Epithelial cell of esophagus (primary cell): Measurements from ENCODE around the gene MYO7B.
A peak's percentile ranks its signal among the peaks of the same experiment; 100 is the strongest.

Experiments
- DNase-seq: peaks from one replicate; pipeline ENCODE4 v3.0.0; 2010; ENCODE audit warnings: low read depth
- H3K4me3 ChIP-seq: 2 replicates; pipeline ENCODE4 v1.5.1; 2011; ENCODE audit warnings: mild to moderate bottlenecking, low read length, control low read depth
- TF ChIP-seq, protein P1 (sequence below): IDR thresholded peaks from 2 replicates; pipeline ENCODE4 v1.5.1; 2011; ENCODE audit warnings: low read depth, mild to moderate bottlenecking, low read length, control low read depth, inconsistent platforms; ENCODE audit not compliant: insufficient read depth; ENCODE audit errors: missing control alignments

MYO7B gene

DNA sequence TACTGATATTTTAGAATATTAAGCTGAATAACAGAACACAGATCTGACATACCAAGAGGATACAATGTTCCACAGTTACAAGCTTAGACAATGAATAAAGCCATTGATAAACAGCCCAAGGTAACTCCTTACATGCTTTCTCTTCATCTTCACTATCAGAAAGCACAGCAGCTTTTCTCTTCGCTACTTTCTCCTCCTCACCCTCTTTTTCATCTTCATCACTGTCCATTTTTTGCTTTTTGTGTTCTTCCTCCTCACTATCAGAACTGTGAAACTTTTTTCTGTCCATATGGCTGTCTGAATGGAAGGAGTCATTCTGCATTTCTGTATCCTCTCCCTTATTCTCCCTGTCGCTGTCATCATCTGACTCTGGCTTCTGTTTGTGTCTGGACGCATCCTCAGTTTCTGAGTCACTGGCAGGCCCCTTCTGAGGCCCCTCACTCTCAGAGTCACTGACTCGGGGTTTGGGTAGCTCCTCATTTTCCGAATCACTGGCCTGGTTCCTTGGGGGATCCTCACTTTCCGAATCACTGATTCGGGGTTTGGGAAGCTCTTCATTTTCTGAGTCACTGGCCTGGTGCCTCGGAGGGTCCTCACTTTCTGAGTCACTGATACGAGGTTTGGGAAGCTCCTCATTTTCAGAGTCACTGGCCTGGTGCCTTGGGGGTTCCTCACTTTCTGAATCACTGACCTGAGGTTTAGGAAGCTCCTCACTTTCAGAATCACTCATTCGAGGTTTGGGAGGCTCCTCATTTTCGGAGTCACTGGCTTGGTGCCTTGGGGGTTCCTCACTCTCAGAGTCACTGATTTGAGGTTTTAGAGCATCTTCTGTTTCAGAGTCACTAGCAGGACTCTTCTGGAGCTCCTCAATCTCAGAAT is 30.7 kb upstream of the MYO7B start:
- no peak overlapping the region for H3K4me3 ChIP-seq
- TF ChIP-seq, protein P1, sequence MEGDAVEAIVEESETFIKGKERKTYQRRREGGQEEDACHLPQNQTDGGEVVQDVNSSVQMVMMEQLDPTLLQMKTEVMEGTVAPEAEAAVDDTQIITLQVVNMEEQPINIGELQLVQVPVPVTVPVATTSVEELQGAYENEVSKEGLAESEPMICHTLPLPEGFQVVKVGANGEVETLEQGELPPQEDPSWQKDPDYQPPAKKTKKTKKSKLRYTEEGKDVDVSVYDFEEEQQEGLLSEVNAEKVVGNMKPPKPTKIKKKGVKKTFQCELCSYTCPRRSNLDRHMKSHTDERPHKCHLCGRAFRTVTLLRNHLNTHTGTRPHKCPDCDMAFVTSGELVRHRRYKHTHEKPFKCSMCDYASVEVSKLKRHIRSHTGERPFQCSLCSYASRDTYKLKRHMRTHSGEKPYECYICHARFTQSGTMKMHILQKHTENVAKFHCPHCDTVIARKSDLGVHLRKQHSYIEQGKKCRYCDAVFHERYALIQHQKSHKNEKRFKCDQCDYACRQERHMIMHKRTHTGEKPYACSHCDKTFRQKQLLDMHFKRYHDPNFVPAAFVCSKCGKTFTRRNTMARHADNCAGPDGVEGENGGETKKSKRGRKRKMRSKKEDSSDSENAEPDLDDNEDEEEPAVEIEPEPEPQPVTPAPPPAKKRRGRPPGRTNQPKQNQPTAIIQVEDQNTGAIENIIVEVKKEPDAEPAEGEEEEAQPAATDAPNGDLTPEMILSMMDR: no peak
- peak; percentile 11 for DNase-seq

DNA sequence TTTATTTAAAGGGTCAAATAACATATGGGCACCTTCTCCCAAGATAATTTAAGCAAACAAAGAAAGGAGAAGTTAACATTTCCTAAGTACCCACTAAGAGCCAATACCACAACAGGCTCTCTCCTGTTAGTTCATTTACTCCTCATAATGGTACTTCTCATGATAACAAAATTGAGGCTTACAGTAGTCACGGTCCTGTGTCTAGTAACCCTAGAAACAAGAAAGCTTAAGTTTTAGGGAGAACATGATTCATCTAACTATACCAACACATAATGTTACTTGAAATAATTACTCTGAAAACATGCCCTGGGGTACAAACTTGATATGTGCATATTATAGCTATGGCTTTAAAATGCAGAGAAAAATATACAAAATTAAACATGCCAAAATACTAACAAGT is 29.0 kb upstream of the MYO7B start:
- DNase-seq: no peak
- TF ChIP-seq, protein P1: no peak
- H3K4me3 ChIP-seq: no peak overlapping the region

DNA sequence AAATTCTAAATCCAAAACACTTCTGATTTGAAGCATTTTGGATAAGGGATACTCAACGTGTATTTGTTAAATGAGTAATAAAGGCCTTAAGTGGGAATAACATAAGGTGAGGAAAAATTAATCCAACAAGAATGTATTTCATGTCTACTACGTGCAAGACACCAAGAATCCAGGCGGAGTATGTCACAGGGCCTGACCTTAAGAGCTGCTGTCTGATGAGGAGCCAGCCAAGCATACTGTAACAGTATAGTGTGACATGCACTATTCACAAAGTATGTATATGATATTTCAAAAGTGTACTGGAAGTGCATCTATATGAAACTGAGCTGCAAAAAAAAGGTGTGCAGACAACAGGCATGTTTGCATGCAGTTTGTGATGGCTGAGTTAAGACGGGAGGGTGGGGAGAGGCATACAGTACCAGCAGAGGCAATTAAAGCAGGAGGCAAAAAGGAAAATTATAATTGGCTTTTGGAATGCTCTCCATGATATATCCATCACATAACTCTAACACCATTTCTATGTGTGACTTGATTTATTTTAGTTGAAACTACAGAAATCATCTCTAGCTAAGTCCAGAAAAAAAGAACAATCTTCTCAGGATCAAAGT is 27.4 kb upstream of the MYO7B start:
- peak; percentile 42 for DNase-seq
- H3K4me3 ChIP-seq: no peak overlapping the region
- TF ChIP-seq, protein P1: no peak

- DNase-seq: peak; percentile 97
- TF ChIP-seq, protein P1: no peak
- H3K4me3 ChIP-seq: no peak overlapping the region
Measured at GRCh38 chr2:127508631-127509034, 26.9 kb upstream of the MYO7B start.

- peak; percentile 36 for DNase-seq
- TF ChIP-seq, protein P1: no peak
- no peak overlapping the region for H3K4me3 ChIP-seq
Measured at GRCh38 chr2:127510073-127510472, 25.4 kb upstream of the MYO7B start.

- TF ChIP-seq, protein P1: no peak
- no peak overlapping the region for H3K4me3 ChIP-seq
- no peak for DNase-seq
Measured at GRCh38 chr2:127511090-127511695, 24.3 kb upstream of the MYO7B start.
